ENCODE data around the gene TNFAIP8.

TNFAIP8 gene

DNA sequence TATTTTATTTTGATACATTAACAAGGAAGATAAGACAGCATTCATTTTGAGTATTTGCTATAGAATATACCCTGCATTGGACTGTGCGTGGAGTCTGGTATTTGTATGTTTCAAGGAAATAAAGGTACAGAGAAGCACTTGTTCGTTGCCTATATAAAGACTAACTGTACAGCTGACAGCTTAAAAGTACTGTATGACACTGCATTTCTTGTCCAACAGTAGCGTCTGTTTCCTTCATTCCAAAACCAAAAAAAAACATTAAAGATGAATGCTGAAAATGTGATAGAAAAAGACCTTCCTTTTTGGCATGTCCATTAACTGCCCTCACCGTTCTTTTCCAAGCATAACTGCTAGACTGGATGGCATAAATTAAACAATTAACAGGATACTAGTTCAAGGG lies 15.3 kb downstream of the TNFAIP8 start:
- no peak for DNase-seq

DNA sequence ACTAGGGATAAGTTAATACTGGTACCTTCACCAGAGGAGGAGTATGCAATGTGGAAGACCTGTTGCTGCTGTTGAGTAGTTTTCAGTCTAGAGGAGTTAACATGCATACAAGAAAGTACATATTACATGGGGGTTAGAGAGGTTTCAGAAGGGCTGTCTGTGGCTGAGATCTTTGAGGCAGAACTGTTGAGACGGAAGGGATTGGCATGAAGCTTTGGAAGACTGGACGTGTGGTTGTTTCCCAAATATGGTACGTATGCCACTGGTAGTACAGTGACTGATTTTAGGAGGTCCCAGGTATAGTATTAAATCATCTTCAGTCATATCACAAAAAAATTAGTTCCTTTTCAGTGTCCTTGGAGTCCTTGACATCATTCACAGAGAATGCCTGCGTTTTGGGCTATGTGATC lies 17.6 kb downstream of the TNFAIP8 start:
- DNase-seq = no peak

- no peak for DNase-seq
Observed at GRCh38 chr5:119374901-119375300, 19.1 kb downstream of the TNFAIP8 start.

- no peak for DNase-seq
Observed at GRCh38 chr5:119377066-119377465, 21.2 kb downstream of the TNFAIP8 start.

DNA sequence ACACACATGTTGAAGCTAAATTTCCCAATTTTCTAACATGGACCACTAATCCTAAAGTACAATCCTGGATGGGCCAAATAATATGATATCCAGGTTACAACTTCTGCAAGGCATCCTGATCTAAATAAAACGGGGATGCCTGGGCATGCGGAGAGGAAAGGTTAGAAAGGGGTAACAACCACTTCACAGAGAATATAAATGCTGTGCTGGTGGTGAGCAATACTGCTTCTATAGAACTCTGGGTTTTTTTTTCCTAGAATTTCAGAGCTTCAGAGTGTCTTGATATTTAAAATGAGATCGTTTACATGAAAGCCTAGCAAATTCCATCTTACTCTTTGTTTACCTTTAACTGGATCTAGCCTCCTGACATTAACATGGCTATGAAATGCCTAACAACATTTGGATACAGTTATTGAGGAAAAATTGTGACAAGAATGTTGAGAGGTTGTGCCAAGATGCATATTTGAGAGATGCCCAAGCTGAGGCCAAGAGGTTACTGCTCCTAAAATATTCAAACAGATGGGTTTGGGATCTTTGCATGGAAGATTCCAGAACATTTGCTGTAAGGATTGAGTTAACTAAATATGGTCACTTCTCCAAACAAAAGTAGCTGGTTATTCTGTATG lies 22.4 kb downstream of the TNFAIP8 start:
- no peak for DNase-seq

DNA sequence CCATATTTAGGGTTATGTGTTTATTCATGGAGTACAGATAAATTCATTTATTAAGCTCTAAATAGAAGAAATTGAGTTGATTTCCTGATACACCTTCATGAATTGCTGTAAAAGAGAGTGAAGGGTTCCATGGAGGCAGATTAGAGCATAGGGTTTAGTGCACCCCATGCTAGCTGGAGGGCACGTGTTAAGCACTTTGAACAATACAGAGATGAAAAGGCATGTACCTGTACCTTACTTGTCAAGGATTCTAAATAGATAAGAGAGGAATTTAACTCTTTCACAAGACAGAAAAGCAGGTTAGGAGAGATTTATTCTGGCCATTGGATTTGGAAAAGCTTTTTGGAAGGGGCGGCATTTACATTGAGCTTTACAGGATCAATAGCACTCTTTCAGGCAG lies 23.3 kb downstream of the TNFAIP8 start:
- no peak for DNase-seq

DNA sequence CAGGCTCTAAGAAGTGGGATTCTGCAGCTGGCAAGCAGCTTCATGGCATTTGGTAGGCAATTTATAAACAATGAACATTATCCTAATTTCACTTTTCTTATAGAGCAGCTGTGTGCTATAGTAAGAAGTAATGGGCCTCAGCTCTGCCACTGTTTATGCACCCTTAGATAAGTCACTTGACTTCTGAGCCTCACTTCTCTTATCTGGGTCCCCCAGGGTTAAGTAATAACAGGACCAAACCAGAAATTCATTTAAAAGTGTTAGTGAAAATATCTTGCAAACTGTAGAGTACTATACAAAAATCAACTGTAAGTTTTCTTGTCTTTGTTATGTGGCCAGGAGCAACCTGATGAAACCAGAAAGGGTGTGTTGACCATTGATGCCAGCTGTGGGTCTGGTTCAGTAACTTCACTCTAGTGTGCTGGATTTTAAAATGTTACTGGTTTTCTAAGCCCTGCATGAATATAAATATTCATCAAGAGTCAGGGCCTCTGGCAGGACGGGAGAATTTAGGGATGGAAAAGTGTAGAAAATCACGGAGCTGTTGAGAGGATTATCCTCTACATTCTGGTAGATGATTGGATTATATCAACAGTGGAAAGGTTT lies 24.2 kb downstream of the TNFAIP8 start:
- DNase-seq = no peak

DNA sequence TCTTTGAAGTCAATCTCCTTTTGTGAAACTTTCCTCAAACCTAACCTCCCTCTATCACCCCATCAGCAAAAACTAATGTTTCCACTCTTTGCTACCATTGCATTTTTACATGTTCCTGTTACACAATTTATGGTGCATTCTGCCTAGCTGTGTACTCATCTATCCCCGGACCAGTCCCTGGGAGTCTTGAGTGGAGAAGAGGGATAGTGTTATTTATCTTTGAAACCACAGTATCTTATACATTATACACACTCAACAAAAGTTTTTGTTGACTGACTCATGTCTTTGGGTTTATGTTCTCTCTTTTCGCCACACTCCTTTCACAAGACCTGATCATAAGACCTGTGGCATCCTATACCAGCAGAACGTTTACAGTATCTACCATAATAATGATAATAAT lies 26.4 kb downstream of the TNFAIP8 start:
- no peak for DNase-seq

- no peak for DNase-seq
Observed at GRCh38 chr5:119383008-119383407, 27.2 kb downstream of the TNFAIP8 start.

DNA sequence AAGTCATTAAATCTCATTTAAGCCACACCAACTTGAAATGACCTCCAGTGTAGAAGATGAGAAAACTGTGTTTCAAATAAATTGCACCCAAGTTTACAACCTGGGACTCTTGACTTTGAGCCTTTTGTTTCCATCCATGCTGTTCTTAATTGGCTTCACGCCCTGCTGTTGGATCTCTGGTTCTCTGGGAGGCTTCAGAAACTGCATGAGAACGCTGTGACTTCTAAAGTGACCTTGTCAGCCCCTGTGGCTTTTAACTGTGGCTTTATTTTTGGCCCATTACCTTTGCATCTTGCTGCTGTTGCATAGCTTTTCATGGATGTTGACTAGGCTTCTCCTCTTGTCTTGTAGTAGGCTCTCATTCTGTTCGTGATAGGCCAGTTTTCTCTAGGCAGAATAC lies 29.3 kb downstream of the TNFAIP8 start:
- DNase-seq = no peak

DNA sequence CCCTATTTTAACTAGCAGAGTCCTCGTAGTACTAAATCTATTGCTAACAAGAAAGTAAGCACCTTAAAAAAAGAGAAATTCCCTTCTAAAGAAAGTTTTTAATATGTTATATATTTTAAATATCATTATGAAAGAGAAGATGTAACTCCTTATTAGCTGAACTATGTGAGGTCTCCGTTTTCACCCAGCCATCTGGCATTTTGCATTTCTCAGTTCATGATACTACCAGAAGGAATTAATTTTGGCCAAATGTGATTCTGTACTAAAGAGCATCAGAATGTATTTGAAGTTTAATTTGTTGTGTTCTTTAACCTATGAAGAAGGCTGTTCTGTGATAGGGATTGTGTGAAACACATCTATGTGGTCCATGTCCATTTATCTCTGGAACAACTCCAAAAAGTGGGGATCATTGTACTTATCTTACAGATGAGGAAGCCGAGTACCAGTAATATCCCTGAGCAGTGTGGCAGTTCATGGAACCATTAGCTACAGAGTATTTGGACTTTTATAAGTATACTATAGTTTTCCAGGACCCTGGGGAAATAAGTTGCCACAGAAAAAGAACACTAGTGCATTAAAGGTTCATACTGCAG lies 29.8 kb downstream of the TNFAIP8 start:
- DNase-seq = no peak

- no peak for DNase-seq
Observed at GRCh38 chr5:119386596-119387344, 31.0 kb downstream of the TNFAIP8 start.

GRCh38 chr5:119387945-119388618 lies 32.3 kb downstream of the TNFAIP8 start:
- DNase-seq = no peak

DNA sequence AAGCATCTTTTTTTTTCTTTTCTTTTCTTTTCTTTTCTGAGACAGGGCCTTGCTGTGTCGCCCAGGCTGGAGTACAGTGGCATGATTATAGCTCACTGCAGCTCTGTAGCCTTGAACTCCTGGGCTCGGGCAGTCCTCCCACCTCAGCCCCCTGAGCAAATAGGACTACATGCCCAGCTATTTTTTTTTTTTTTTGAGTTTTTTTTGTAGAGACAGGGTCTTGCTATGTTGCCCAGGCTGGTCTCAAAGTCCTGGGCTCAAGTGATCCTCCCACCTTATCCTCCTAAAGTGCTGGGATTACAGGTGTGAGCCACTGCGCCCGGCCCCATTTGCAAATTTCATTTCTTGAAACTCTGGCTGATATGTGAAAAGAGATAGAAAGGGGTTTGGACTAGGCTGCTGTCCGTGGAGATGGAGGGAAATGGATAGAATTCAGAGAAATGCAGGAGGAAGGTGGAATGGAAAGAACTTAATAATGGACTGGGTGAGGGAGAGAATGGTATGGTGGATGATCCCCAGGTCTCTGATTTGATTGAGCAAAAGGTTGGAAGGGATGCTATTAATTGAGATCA lies 32.9 kb downstream of the TNFAIP8 start:
- DNase-seq = no peak

- DNase-seq = no peak
Observed at GRCh38 chr5:119389288-119390030, 33.6 kb downstream of the TNFAIP8 start.

- no peak for DNase-seq
Observed at GRCh38 chr5:119390404-119390803, 34.6 kb downstream of the TNFAIP8 start.

- no peak for DNase-seq
Observed at GRCh38 chr5:119393201-119393691, 37.4 kb downstream of the TNFAIP8 start.

GRCh38 chr5:119393746-119394145 lies 37.9 kb downstream of the TNFAIP8 start:
- DNase-seq = no peak

GRCh38 chr5:119395080-119395836 lies 39.4 kb downstream of the TNFAIP8 start:
- DNase-seq = no peak

DNA sequence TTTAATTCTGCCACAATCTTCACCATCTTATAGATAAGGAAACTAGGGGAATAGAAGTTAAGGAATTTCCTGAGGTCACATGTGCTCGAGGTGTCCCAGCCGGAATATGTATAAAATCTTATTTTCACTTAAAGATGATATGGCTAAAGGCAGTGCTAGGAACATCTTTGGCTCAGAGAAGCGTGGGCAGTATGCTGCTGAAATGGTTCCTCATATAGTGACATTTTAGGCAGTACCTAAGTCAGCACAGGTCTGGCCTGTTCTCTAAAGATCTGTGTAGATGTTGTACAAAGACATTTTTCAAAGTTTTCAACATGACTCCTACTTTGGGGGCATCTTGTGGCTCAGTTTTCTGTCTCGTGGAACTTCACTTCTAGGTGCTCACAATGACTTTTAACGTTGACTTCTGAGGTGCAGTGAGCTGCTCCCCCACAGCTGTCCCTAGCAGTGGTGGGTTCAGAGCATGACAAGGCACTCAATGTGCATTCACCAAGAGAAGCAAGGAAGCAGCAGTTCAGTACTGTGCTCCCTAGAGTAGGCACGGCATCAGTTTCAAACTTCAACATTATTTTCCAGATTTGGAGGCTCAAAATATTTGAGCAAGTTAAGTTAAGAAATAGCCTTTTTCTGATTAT lies 40.3 kb downstream of the TNFAIP8 start:
- no peak for DNase-seq
